Astrocyte (in vitro differentiated cells and primary cell): ENCODE measurements around the gene UTY.

Experiments used
- CTCF ChIP-seq: IDR thresholded peaks from 2 replicates; pipeline ENCODE4 v1.5.1; 2011; ENCODE audit warnings: low read depth, mild to moderate bottlenecking, inconsistent platforms, low read length, moderate library complexity; ENCODE audit not compliant: insufficient read depth
- EZH2 ChIP-seq: IDR thresholded peaks from 2 replicates; pipeline ENCODE4 v1.6.1; 2012; ENCODE audit warnings: mild to moderate bottlenecking, low read length, inconsistent platforms; ENCODE audit not compliant: insufficient read depth

- TF ChIP-seq EZH2: no peak
- TF ChIP-seq CTCF: no peak
Measured at GRCh38 chrY:13362662-13363061, 117.2 kb downstream of the UTY start.
